Smooth muscle cell (in vitro differentiated cells): Measurements from ENCODE around the gene TARBP1. TPM values are rescaled to one million over a fixed set of nuclear protein-coding genes. Genes with fewer than 3 reads are reported as not detected.

ENCODE experiments used
- DNase-seq: peaks from one replicate; lab custom pipeline; 2025; ENCODE audit not compliant: unreplicated experiment; lab: John Stamatoyannopoulos, UW
- H2AFZ ChIP-seq: fragments of 200-600 bp; sonication (generic); 2 replicates; pipeline ENCODE4 v1.6.0; 2016; ENCODE audit warnings: antibody characterized with exemption, low read depth, mild to moderate bottlenecking
- H3F3A ChIP-seq: fragments of 200-600 bp; sonication (generic); 2 replicates; pipeline ENCODE4 v1.6.0; 2017; ENCODE audit warnings: antibody characterized with exemption, low read depth
- H3K27ac ChIP-seq: fragments of 200-600 bp; sonication (generic); 2 replicates; pipeline ENCODE4 v1.5.1; 2016; ENCODE audit warnings: low read depth, mild to moderate bottlenecking
- H3K27me3 ChIP-seq: fragments of 200-600 bp; sonication (generic); 2 replicates; pipeline ENCODE4 v1.6.1; 2016; ENCODE audit warnings: low read depth, mild to moderate bottlenecking
- H3K36me3 ChIP-seq: fragments of 200-600 bp; sonication (generic); 2 replicates; pipeline ENCODE4 v1.5.1; 2016; ENCODE audit warnings: low read depth
- H3K4me1 ChIP-seq: fragments of 200-600 bp; sonication (generic); 2 replicates; pipeline ENCODE4 v1.5.1; 2016; ENCODE audit warnings: low read depth
- H3K4me2 ChIP-seq: fragments of 200-600 bp; sonication (generic); 2 replicates; pipeline ENCODE4 v1.6.0; 2016; ENCODE audit warnings: mild to moderate bottlenecking
- H3K4me3 ChIP-seq: fragments of 200-600 bp; sonication (generic); 2 replicates; pipeline ENCODE4 v1.5.1; 2016; ENCODE audit warnings: mild to moderate bottlenecking
- H3K79me2 ChIP-seq: fragments of 200-600 bp; sonication (generic); 2 replicates; pipeline ENCODE4 v1.6.0; 2016; ENCODE audit warnings: low read depth, mild to moderate bottlenecking
- H3K9ac ChIP-seq: fragments of 200-600 bp; sonication (generic); 2 replicates; pipeline ENCODE4 v1.6.0; 2016; ENCODE audit warnings: low read depth
- H3K9me3 ChIP-seq: fragments of 200-600 bp; sonication (generic); replicated peaks from 2 replicates; pipeline ENCODE4 v1.5.1; 2016; ENCODE audit warnings: low read depth
- H4K20me1 ChIP-seq: fragments of 200-600 bp; sonication (generic); 2 replicates; pipeline ENCODE4 v1.6.0; 2016; ENCODE audit warnings: low read depth
- CTCF ChIP-seq: fragments of 200-600 bp; sonication (generic); IDR thresholded peaks from 2 replicates; pipeline ENCODE4 v1.5.1; 2017; ENCODE audit warnings: borderline replicate concordance, mild to moderate bottlenecking, antibody characterized with exemption; ENCODE audit not compliant: insufficient read depth, poor library complexity, severe bottlenecking
- WGBS: methylation state at CpG from one replicate; pipeline ENCODE4 v1.1.7; 2016; ENCODE audit warnings: low lambda C conversion rate; 5-methylcytosine and 5-hydroxymethylcytosine counted together
- polyA plus RNA-seq: library from polyadenylated mRNA; unstranded; fragments of >200 nt; fragmentation: Nextera tagmentation; extraction: Ambion mirVana; gene quantifications from 2 replicates; pipeline ENCODE4 v1.2.1, GENCODE V29; 2016
- total RNA-seq: library from RNA; depleted of rRNA; stranded (reverse); fragments of >200 nt; gene quantifications from 2 replicates; pipeline ENCODE4 v1.2.3, GENCODE V29; 2014

TARBP1 gene
- total and polyA plus RNA-seq, 2 experiments from 2014 or later, result 6.1 to 28.9 TPM

- Histone ChIP-seq H3K9ac (no peak overlapping the region), H2AFZ (no peak overlapping the region), H3K79me2 (no peaks in the 10 kb centered on the region), H3K4me1 (no peaks in the 10 kb centered on the region), H3K4me3 (no peak overlapping the region), H3K27me3 (no peaks in the 10 kb centered on the region), H4K20me1 (no peaks in the 10 kb centered on the region), H3K4me2 (no peak overlapping the region), H3K9me3 (no peaks in the 10 kb centered on the region), H3F3A (no peaks in the 10 kb centered on the region), H3K27ac (no peak overlapping the region), H3K36me3 (no peaks in the 10 kb centered on the region)
- WGBS, result 94% methylated on average over 5 of the region's 5 CpGs
- no peak for TF ChIP-seq CTCF
- DNase-seq, result no peak
Measured at GRCh38 chr1:234395297-234395696, 83.7 kb downstream of the TARBP1 start.

- H3K4me1 ChIP-seq, result no peaks in the 10 kb centered on the region
- DNase-seq, result no peak
- H3K27ac ChIP-seq, result no peak overlapping the region
- 92% methylated on average over 6 of the region's 6 CpGs for WGBS
- H3K9me3 ChIP-seq, result no peaks in the 10 kb centered on the region
- no peaks in the 10 kb centered on the region for H3K36me3 ChIP-seq
- H3K4me2 ChIP-seq, result no peak overlapping the region
- no peaks in the 10 kb centered on the region for H4K20me1 ChIP-seq
- no peak overlapping the region for H3K4me3 ChIP-seq
- no peaks in the 10 kb centered on the region for H3F3A ChIP-seq
- H3K9ac ChIP-seq, result no peak overlapping the region
- H3K79me2 ChIP-seq, result no peaks in the 10 kb centered on the region
- no peaks in the 10 kb centered on the region for H3K27me3 ChIP-seq
- H2AFZ ChIP-seq, result no peak overlapping the region
- TF ChIP-seq CTCF, result no peak
Measured at GRCh38 chr1:234393190-234393589, 85.8 kb downstream of the TARBP1 start.

- DNase-seq, result no peak
- Histone ChIP-seq H3K36me3 (peaks cover 11% of the 10 kb centered on the region), H3K4me3 (no peak overlapping the region), H3K9ac (no peak overlapping the region), H3K27ac (no peak overlapping the region), H3K4me1 (no peaks in the 10 kb centered on the region), H3K9me3 (no peaks in the 10 kb centered on the region), H3K79me2 (no peaks in the 10 kb centered on the region), H4K20me1 (no peaks in the 10 kb centered on the region), H2AFZ (no peak overlapping the region), H3K4me2 (no peak overlapping the region), H3K27me3 (no peaks in the 10 kb centered on the region), H3F3A (no peaks in the 10 kb centered on the region)
- WGBS, result 79% methylated on average over 6 of the region's 6 CpGs
- TF ChIP-seq CTCF, result no peak
Measured at GRCh38 chr1:234388094-234388493, 90.9 kb downstream of the TARBP1 start.

- Histone ChIP-seq H3K4me2 (no peak overlapping the region), H3K27ac (no peak overlapping the region), H3K4me3 (no peak overlapping the region), H3K36me3 (peaks cover 11% of the 10 kb centered on the region), H3K27me3 (no peaks in the 10 kb centered on the region), H3K9ac (no peak overlapping the region), H3K79me2 (no peaks in the 10 kb centered on the region), H3F3A (no peaks in the 10 kb centered on the region), H3K9me3 (no peaks in the 10 kb centered on the region), H2AFZ (no peak overlapping the region), H3K4me1 (no peaks in the 10 kb centered on the region), H4K20me1 (no peaks in the 10 kb centered on the region)
- TF ChIP-seq CTCF, result no peak
- WGBS, result 94% methylated on average over 6 of the region's 6 CpGs
- DNase-seq, result no peak
Measured at GRCh38 chr1:234386122-234386521, 92.9 kb downstream of the TARBP1 start.
